Activated B cell treated with CpG ODN at 0.5 μM for 24 hours (primary cell): ENCODE measurements around the gene ZNF575. TPM values are rescaled to one million over a fixed set of nuclear protein-coding genes. Genes with fewer than 3 reads are reported as not detected.

Experiments used
- ATAC-seq: fragments of 200-7000 bp; cut with Tn5 transposase; one replicate; pipeline ENCODE4 v1.10.0; 2021; ENCODE audit warnings: low read depth, mild to moderate bottlenecking, moderate library complexity
- CTCF ChIA-PET: fragments of 350-600 bp; sonication (Branson Sonifier 250); formaldehyde crosslinking; loops from one replicate; lab custom pipeline; 2021; ENCODE audit warnings: antibody characterized with exemption; lab: Charles Lee
- POLR2A ChIA-PET: fragments of 350-600 bp; sonication (Branson Sonifier 250); formaldehyde crosslinking; loops from one replicate; lab custom pipeline; 2021; ENCODE audit warnings: antibody characterized with exemption; lab: Charles Lee
- DNase-seq: peaks from one replicate; pipeline ENCODE4 v3.0.0; 2022
- H3K27ac Mint-ChIP-seq: one replicate; pipeline ENCODE4 v1.8.0; 2020; ENCODE audit warnings: mixed read lengths
- H3K27me3 Mint-ChIP-seq: one replicate; pipeline ENCODE4 v1.8.0; 2021; ENCODE audit warnings: mixed read lengths
- H3K36me3 Mint-ChIP-seq: one replicate; pipeline ENCODE4 v1.8.0; 2021; ENCODE audit warnings: low read depth, mixed read lengths
- H3K4me1 Mint-ChIP-seq: one replicate; pipeline ENCODE4 v1.8.0; 2021; ENCODE audit warnings: mixed read lengths
- H3K4me3 Mint-ChIP-seq: one replicate; pipeline ENCODE4 v1.8.0; 2020; ENCODE audit warnings: mild to moderate bottlenecking, mixed read lengths
- H3K9me3 Mint-ChIP-seq: one replicate; pipeline ENCODE4 v1.8.0; 2020; ENCODE audit warnings: mixed read lengths
- intact Hi-C: fragments of 100-400 bp; cut with micrococcal nuclease; formaldehyde crosslinking; loops from one replicate; pipeline ENCODE4 v1.15.1; 2024
- total RNA-seq: library from RNA; stranded (reverse); gene quantifications from 2 replicates; pipeline ENCODE4 v1.2.3, GENCODE V29; 2022
- TF ChIP-seq, protein P1 (sequence below): fragments of 200-600 bp; IDR thresholded peaks from one replicate; pipeline ENCODE4 v1.8.0; 2022; ENCODE audit warnings: antibody characterized with exemption, mild to moderate bottlenecking

ZNF575 gene
- total RNA-seq, 1 donor from 2014 or later: 1.9 TPM

DNA sequence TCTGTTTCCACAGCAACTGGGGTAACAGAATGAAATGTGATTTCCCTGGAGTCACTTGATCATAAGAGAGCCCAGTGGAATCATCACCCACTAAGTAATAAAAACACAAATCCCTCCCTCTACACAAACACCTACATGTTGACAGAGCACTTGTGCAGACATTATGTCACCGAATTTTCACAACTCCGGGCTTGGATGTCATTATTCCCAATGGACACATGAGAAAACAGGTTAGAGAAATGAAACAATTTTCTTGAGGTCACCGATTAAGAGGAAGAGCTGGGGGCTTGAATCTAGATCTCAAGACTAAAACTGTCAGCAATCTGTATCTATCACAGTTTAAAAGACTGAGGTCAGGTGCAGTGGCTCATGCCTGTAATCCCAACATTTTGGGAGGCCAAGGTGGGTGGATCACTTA, 39.2 kb downstream of the ZNF575 start:
- Mint-ChIP-seq H3K27ac (no peak overlapping the region), H3K4me3 (no peak overlapping the region), H3K9me3 (no peaks in the 10 kb centered on the region), H3K27me3 (no peaks in the 10 kb centered on the region), H3K36me3 (peaks cover 25% of the 10 kb centered on the region), H3K4me1 (peaks cover 39% of the 10 kb centered on the region)
- ATAC-seq (no peak), DNase-seq (no peak)
- ChIA-PET CTCF (interaction anchor here (1.9 kb wide), 1 partner anchor 17 kb away, joined by 9 read pairs; no protein-coding TSS in a partner anchor), POLR2A (interaction anchor here (0.6 to 0.8 kb wide), 2 partner anchors 24 to 43 kb away, joined by 4 read pairs; partner anchors contain the start of genes IRGQ and ZNF576)
- intact Hi-C loops: no loop called here
- TF ChIP-seq, protein P1, sequence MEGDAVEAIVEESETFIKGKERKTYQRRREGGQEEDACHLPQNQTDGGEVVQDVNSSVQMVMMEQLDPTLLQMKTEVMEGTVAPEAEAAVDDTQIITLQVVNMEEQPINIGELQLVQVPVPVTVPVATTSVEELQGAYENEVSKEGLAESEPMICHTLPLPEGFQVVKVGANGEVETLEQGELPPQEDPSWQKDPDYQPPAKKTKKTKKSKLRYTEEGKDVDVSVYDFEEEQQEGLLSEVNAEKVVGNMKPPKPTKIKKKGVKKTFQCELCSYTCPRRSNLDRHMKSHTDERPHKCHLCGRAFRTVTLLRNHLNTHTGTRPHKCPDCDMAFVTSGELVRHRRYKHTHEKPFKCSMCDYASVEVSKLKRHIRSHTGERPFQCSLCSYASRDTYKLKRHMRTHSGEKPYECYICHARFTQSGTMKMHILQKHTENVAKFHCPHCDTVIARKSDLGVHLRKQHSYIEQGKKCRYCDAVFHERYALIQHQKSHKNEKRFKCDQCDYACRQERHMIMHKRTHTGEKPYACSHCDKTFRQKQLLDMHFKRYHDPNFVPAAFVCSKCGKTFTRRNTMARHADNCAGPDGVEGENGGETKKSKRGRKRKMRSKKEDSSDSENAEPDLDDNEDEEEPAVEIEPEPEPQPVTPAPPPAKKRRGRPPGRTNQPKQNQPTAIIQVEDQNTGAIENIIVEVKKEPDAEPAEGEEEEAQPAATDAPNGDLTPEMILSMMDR: no peak

DNA sequence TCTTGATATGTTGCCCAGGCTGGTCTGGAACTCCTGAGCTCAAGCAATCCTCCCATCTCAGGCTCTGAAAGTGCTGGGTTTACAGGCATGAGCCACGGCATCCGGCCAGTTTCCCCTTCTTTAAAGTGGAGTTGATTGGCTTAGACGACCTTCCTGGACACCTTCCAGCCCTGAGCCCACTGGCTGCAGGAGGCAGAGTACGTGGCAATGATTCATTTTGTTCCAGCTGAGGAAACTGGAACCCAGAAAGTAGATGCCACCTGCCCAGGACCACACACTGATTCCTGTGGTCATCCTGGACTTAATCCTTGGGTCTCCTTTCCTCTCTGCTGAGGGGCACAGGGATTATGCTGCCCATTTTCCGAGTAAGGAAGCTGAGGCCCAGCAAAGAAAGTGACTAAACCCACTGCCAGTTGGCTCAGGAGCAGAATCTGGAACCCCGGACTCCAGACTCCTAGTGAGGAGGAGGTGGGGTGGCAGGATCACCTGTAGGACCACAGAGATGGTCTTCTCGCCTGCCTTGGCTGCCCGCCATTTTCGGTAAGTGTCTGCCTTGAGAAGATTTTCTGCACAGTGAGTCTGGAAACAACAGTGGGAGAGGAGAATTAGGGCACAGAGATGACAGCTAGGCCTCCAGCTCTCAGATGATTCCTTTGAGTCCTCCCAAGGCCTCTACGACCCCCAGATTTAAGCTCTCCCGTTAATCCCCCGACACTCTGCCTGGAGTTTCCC, 41.6 kb downstream of the ZNF575 start:
- Mint-ChIP-seq H3K27ac (peak overlapping the region; percentile 92), H3K27me3 (no peaks in the 10 kb centered on the region), H3K9me3 (no peaks in the 10 kb centered on the region), H3K4me1 (peaks cover 42% of the 10 kb centered on the region), H3K4me3 (peak overlapping the region; percentile 96), H3K36me3 (peaks cover 25% of the 10 kb centered on the region)
- TF ChIP-seq, protein P1: no peak
- ChIA-PET CTCF (interaction anchor here (1.5 to 2.6 kb wide), 5 partner anchors 19 to 235 kb away, joined by 3 to 17 read pairs (median 7); partner anchors contain the start of genes IRGQ and ZNF576), POLR2A (interaction anchor here (0.6 to 2.0 kb wide), 8 partner anchors 9 to 1369 kb away, joined by 3 to 13 read pairs (median 6); partner anchors contain the start of genes IRGQ, ZNF575 and ZNF576)
- intact Hi-C loops: loop anchor here (1.0 kb wide), 3 partner anchors 12 to 45 kb away; partner anchors contain the start of genes IRGQ, ZNF428 and ZNF576
- no peak for ATAC-seq
- no peak for DNase-seq

GRCh38 chr19:43575156-43575950, 42.4 kb downstream of the ZNF575 start, which contains the start of the genes PINLYP and XRCC1:
PINLYP (plus strand) TSS chr19:43575801; CDS start chr19:43577192, 1,391 bp downstream.
XRCC1 (minus strand) TSS chr19:43575527; CDS start chr19:43575458, 69 bp downstream.
- peaks cover 44% of the 10 kb centered on the region for H3K4me1 Mint-ChIP-seq
- H3K4me3 Mint-ChIP-seq: peak within 1 kb of the TSS; percentile 96
- peaks cover 25% of the 10 kb centered on the region for H3K36me3 Mint-ChIP-seq
- no peaks in the 10 kb centered on the region for H3K27me3 Mint-ChIP-seq
- H3K9me3 Mint-ChIP-seq: no peaks in the 10 kb centered on the region
- TF ChIP-seq, protein P1: no peak
- DNase-seq (peak; percentile 87), ATAC-seq (peak; percentile 97)
- intact Hi-C loops: loop anchor here (1.0 kb wide), 3 partner anchors 13 to 44 kb away; partner anchors contain the start of genes IRGQ, ZNF428 and ZNF576
- POLR2A ChIA-PET: interaction anchor here (0.6 to 2.0 kb wide), 9 partner anchors 10 to 1368 kb away, joined by 3 to 13 read pairs (median 6); partner anchors contain the start of genes IRGQ, ZNF575 and ZNF576
- H3K27ac Mint-ChIP-seq: peak within 1 kb of the TSS; percentile 92
- CTCF ChIA-PET: interaction anchor here (1.5 to 2.6 kb wide), 5 partner anchors 19 to 234 kb away, joined by 3 to 17 read pairs (median 7); partner anchors contain the start of genes IRGQ and ZNF576

DNA sequence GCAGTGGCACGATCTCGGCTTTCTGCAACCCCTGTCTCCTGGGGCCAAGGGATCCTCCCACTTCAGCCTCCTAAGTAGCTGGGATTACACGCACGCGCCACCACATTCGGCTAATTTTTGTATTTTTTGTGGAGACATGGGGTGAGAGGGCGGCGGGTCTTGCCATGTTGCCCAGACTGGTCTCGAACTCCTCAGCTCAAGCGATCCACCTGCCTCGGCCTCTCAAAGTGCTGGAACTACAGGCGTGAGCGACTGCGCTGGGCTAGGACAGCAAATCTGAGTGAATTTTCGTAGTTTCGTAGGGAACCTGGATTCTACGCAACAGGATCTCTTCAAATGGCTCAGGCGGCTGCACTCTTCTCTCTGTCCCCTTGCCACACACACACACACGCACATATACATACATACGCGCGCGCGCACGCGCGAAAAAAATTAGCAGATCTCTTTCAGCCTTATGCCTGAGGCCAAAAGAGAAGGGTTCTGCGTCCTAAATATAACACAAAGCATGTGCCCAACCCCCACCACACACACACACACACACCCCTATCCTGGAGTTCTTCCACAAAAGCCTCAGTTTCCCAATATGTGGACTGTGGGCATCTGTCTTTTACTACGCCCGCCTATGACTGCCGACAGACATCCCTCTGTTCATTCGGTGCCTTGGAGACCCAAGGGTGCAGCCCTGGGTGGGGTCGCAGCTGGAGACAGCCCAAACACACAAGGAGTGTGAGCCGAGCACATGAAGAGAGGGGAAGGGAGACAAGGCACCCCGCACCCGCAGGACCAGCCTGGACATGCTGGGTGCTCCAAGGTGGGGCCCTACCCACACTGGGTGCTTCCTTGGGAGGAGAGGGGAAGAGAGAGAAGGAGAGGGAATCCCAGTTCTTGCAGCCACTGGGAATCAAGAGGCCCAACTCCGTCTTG, 43.2 kb downstream of the ZNF575 start:
- intact Hi-C loops: loop anchor here (1.0 kb wide), 4 partner anchors 14 to 113 kb away; partner anchors contain the start of genes IRGQ, ZNF428 and ZNF576
- TF ChIP-seq, protein P1: no peak
- H3K27ac Mint-ChIP-seq: no peak overlapping the region
- H3K27me3 Mint-ChIP-seq: no peaks in the 10 kb centered on the region
- peak overlapping the region; percentile 64 for H3K4me3 Mint-ChIP-seq
- peaks cover 40% of the 10 kb centered on the region for H3K4me1 Mint-ChIP-seq
- POLR2A ChIA-PET: interaction anchor here (0.6 to 2.0 kb wide), 2 partner anchors 17 to 20 kb away, joined by 5 to 13 read pairs; partner anchors contain the start of genes IRGQ and ZNF576
- CTCF ChIA-PET: interaction anchor here (1.5 to 2.6 kb wide), 3 partner anchors 18 to 234 kb away, joined by 3 to 8 read pairs (median 7); partner anchors contain the start of genes IRGQ and ZNF576
- H3K9me3 Mint-ChIP-seq: no peaks in the 10 kb centered on the region
- peaks cover 21% of the 10 kb centered on the region for H3K36me3 Mint-ChIP-seq
- no peak for ATAC-seq
- DNase-seq: no peak
